Spleen (tissue), 11 donors: ENCODE measurements around the gene RILP. TPM values are rescaled to one million over a fixed set of nuclear protein-coding genes. Genes with fewer than 3 reads are reported as not detected.
A peak's percentile ranks its signal among the peaks of the same experiment; 100 is the strongest.
"Not testable (repeated sequence)": the region's sequence is repeated elsewhere in the genome, so short reads cannot be mapped to it uniquely, and the experiment has no call there.

Experiments
- DNase-seq: peaks from one replicate; pipeline ENCODE4 v3.0.0-alpha.2; 2020
- H3K27ac ChIP-seq, 8 donors: fragments of 200-600 bp; sonication (generic) in 7 of 8; 1 replicate in 4 of 8; 2 replicates in 4 of 8; pipeline versions ENCODE4 v1.5.0 to v1.8.0; 2016 to 2021; ENCODE audit warnings: inconsistent platforms in 4 of 8, mild to moderate bottlenecking in 4 of 8, moderate library complexity in 1 of 8
- H3K27me3 ChIP-seq, 7 donors: fragments of 200-600 bp; sonication (generic) in 6 of 7; replicated peaks in 1 of 7; 1 replicate in 4 of 7; 2 replicates in 3 of 7; pipeline versions ENCODE4 v1.5.0 to v1.8.0; 2016 to 2021; ENCODE audit warnings: inconsistent platforms in 3 of 7, mild to moderate bottlenecking in 1 of 7
- H3K36me3 ChIP-seq, 6 donors: fragments of 200-600 bp; sonication (generic) in 5 of 6; 1 replicate in 4 of 6; 2 replicates in 2 of 6; pipeline versions ENCODE4 v1.5.0 to v1.8.0; 2016 to 2021; ENCODE audit warnings: inconsistent platforms in 2 of 6
- H3K4me1 ChIP-seq, 6 donors: fragments of 200-600 bp; sonication (generic) in 5 of 6; 1 replicate in 3 of 6; 2 replicates in 3 of 6; pipeline versions ENCODE4 v1.5.0 to v1.8.0; 2016 to 2021; ENCODE audit warnings: inconsistent platforms in 3 of 6
- H3K4me3 ChIP-seq, 8 donors: fragments of 200-600 bp; sonication (generic) in 7 of 8; 1 replicate in 4 of 8; 2 replicates in 4 of 8; pipeline versions ENCODE4 v1.5.0 to v1.8.0; 2016 to 2021; ENCODE audit warnings: inconsistent platforms in 4 of 8, mild to moderate bottlenecking in 4 of 8, moderate library complexity in 2 of 8
- H3K9me3 ChIP-seq, 8 donors: fragments of 200-600 bp; sonication (generic) in 7 of 8; 1 replicate in 4 of 8; 2 replicates in 4 of 8; pipeline versions ENCODE4 v1.5.0 to v1.8.0; 2016 to 2021; ENCODE audit warnings: inconsistent platforms in 4 of 8
- CTCF ChIP-seq, 11 experiments: fragments of 200-600 bp in 7 of 11; fragments of 450-650 bp in 4 of 11; sonication (generic) in 4 of 11; IDR thresholded peaks in 8 of 11; conservative IDR thresholded peaks in 3 of 11; 1 replicate in 7 of 11; 2 replicates in 4 of 11; pipeline versions ENCODE4 v1.4.0 to v1.8.0; 2016 to 2021; ENCODE audit warnings: antibody characterized with exemption in 11 of 11, inconsistent platforms in 4 of 11, mild to moderate bottlenecking in 1 of 11
- POLR2A ChIP-seq, 3 donors: fragments of 450-650 bp; IDR thresholded peaks; one replicate each; pipeline ENCODE4 v1.5.1; 2017; ENCODE audit warnings: antibody characterized with exemption in 3 of 3, mild to moderate bottlenecking in 1 of 3
- POLR2AphosphoS5 ChIP-seq, 3 donors: sonication (generic); formaldehyde crosslinking; IDR thresholded peaks; one replicate each; pipeline ENCODE4 v1.5.1; 2017; ENCODE audit warnings: antibody characterized with exemption in 3 of 3
- WGBS, 5 donors: extraction: QIAGEN DNeasy Blood & Tissue Kit in 3 of 5; methylation state at CpG; one replicate each; pipeline versions ENCODE4 v1.1.5 to v1.1.7; 2013 to 2018; 5-methylcytosine and 5-hydroxymethylcytosine counted together
- intact Hi-C: fragments of 100-400 bp; cut with DNase I; formaldehyde crosslinking; loops from one replicate; pipeline ENCODE4 v1.15.0; 2023; ENCODE audit warnings: low total_unique reads
- polyA plus RNA-seq, 3 donors: library from polyadenylated mRNA; stranded (reverse); fragments of 200-250 nt; gene quantifications; one replicate each; pipeline ENCODE4 v1.2.1, GENCODE V29; 2013
- total RNA-seq, 7 donors: library from RNA; depleted of rRNA in 3 of 7; stranded (reverse); fragments of >200 nt in 3 of 7; fragmentation: NEBNext Ultra II Directional in 4 of 7; extraction: Animal tissue kit (Norgen Biotek cat#: 25700) in 4 of 7; gene quantifications; one replicate each; pipeline versions ENCODE4 v1.1.0 to v1.2.1, GENCODE V29; 2016 to 2021
- donor health status: healthy with polysubstance abuse.
- donor health status: DM: no; HTN: no; CAD: no; lungs with moderate emphysema.
- donor health status: DM: no; HTN: no; CAD: no.
- donor health status: Bipolar disorder and iron deficiency.
- donor health status: healthy.
- donor health status: DM: no; HTN: no; CAD: no.
- donor health status: DM: yes; HTN: yes; CAD: no.

Gene RILP
- total and polyA plus RNA-seq, 10 donors, result 14.7 to 43.9 (median 25.0) TPM

DNA sequence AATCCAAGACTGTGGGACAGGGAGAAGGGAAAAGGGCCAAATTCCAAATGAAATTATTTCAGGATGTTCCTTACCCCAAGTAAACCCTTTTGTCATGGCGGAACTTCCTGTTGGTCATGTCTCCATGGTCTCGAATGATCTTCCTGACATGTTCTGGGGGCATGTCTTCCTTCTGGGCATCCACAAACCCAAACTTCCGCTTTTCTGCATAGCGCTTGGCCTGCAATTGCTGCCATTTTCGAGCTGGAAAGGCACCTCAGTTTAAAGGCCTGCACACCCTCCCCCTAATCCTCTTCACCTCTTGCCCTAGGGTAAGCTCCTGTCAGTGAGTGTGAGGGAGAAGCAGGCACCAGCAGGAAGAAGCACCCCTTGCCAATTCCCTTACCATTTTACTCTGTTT, 33.8 kb upstream of the RILP start:
- Histone ChIP-seq H3K36me3 (peaks cover 2 to 52% (median 51%) of the 10 kb centered on the region in 6 donors), H3K4me1 (peaks cover 10 to 55% (median 37%) of the 10 kb centered on the region in 6 donors), H3K27me3 (no peaks in the 10 kb centered on the region), H3K4me3 (peak overlapping the region; percentile 54 to 96 (median 84)), H3K9me3 (no peaks in the 10 kb centered on the region), H3K27ac (peak overlapping the region in 7 of 8 donors; percentile 6 to 98 (median 92))
- intact Hi-C loops, result no loop called here
- TF ChIP-seq POLR2AphosphoS5 (IDR thresholded peaks at IDR 0.05) (no peak), CTCF (IDR thresholded peaks at IDR 0.05 in 8 of 11, conservative IDR thresholded peaks at IDR 0.05 in 3 of 11) (no peak)
- no peak for DNase-seq
- 43 to 76% (median 54%) methylated on average over 5 of the region's 5 CpGs for WGBS, 5 donors

DNA sequence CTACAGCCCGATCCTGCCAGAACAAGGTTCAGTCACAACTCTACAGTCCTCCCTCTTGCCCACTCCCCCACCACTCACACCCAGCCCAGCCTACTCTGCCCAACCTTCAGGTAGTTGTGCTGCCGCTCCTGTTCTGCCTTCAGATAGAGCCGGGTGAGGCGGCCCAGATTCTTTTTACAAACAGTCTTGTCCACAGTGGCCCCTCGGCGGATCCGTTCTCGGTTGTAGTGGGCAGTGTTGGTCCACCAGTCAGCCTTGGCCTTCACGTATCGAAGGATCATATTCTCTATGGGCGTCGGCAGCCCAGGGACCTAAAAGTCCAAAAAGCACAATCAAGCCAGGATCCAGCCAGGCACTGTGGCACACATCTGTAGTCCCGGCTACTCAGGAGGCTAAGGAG, 26.7 kb upstream of the RILP start:
- no peak for TF ChIP-seq POLR2AphosphoS5 (IDR thresholded peaks at IDR 0.05)
- TF ChIP-seq POLR2A (IDR thresholded peaks at IDR 0.05), result no peak
- TF ChIP-seq CTCF (IDR thresholded peaks at IDR 0.05 in 8 of 11, conservative IDR thresholded peaks at IDR 0.05 in 3 of 11), result no peak
- Histone ChIP-seq H3K36me3 (peaks cover 10 to 100% (median 100%) of the 10 kb centered on the region in 6 donors), H3K27me3 (no peaks in the 10 kb centered on the region), H3K27ac (no peak overlapping the region), H3K9me3 (no peaks in the 10 kb centered on the region), H3K4me1 (peaks cover 0 to 31% (median 4%) of the 10 kb centered on the region in 6 donors), H3K4me3 (no peak overlapping the region)
- DNase-seq, result no peak
- 93 to 97% (median 96%) methylated on average over 13 of the region's 13 CpGs for WGBS, 5 donors
- intact Hi-C loops, result no loop called here

GRCh38 chr17:1673041-1673785, 23.5 kb upstream of the RILP start:
- Histone ChIP-seq H3K4me1 (peaks cover 12 to 43% (median 20%) of the 10 kb centered on the region in 6 donors), H3K27ac (peak overlapping the region in 3 of 8 donors; percentile 1 to 60 (median 18)), H3K4me3 (no peak overlapping the region), H3K36me3 (peaks cover 11 to 100% (median 98%) of the 10 kb centered on the region in 6 donors), H3K9me3 (no peaks in the 10 kb centered on the region), H3K27me3 (no peaks in the 10 kb centered on the region)
- 74 to 89% (median 79%) methylated on average over 24 to 26 of the region's 26 CpGs for WGBS, 5 donors
- TF ChIP-seq POLR2AphosphoS5 (IDR thresholded peaks at IDR 0.05) (peak; percentile 48 to 64 (median 51)), CTCF (IDR thresholded peaks at IDR 0.05 in 8 of 11, conservative IDR thresholded peaks at IDR 0.05 in 3 of 11) (no peak)
- DNase-seq, result no peak
- intact Hi-C loops, result loop anchor here (5.0 kb wide), 1 partner anchor 114 kb away; no protein-coding TSS in a partner anchor

DNA sequence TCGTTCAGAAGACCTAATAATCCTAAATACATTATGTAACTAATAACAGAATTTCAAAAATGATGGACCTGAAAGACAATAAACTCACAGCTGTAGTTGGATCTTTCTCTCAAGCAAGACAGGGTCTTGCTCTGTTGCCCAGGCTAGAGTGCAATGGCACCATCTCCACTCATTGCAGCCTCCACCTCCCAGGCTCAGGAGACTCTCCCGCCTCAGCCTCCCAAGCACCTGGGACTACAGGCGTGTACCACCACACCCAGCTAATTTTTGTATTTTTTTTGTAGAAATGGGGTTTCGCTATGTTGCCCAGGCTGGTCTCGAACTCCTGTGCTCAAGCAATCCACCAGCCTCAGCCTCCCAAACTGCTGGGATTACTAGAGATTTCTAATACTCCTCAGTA, 14.3 kb upstream of the RILP start:
- DNase-seq, H3K27ac ChIP-seq, intact Hi-C loops, H3K27me3 ChIP-seq, H3K4me3 ChIP-seq, H3K9me3 ChIP-seq: not testable (repeated sequence)
- H3K4me1 ChIP-seq, result peaks cover 0 to 40% (median 15%) of the 10 kb centered on the region in 6 donors
- 92 to 96% (median 94%) methylated on average over 5 of the region's 5 CpGs for WGBS, 5 donors
- H3K36me3 ChIP-seq, result peaks cover 9 to 100% (median 93%) of the 10 kb centered on the region in 6 donors
